Thymus (tissue), 14 donors: ENCODE results near the gene CCL26. TPM values are rescaled to one million over a fixed set of nuclear protein-coding genes. Genes with fewer than 3 reads are reported as not detected.

Experiments
- DNase-seq, 9 donors: peaks; one replicate each; pipeline ENCODE4 v3.0.0-alpha.2; 2013; ENCODE audit warnings: low spot score in 9 of 9, low read depth in 6 of 9, missing footprints in 1 of 9
- H3K27ac ChIP-seq, 2 donors: one replicate each; pipeline ENCODE4 v1.5.1; 2013; ENCODE audit warnings: control low read depth in 1 of 2, low read depth in 1 of 2, low read length in 1 of 2, mild to moderate bottlenecking in 1 of 2, moderate library complexity in 1 of 2
- H3K27me3 ChIP-seq, 2 donors: one replicate each; pipeline ENCODE4 v1.5.1; 2013; ENCODE audit warnings: low read length in 1 of 2; ENCODE audit not compliant: control insufficient read depth in 2 of 2, insufficient read depth in 1 of 2
- H3K36me3 ChIP-seq, 2 donors: one replicate each; pipeline ENCODE4 v1.5.1; 2013; ENCODE audit warnings: low read length in 1 of 2, mild to moderate bottlenecking in 1 of 2, moderate library complexity in 1 of 2; ENCODE audit not compliant: control insufficient read depth in 2 of 2, insufficient read depth in 2 of 2
- H3K4me1 ChIP-seq, 2 donors: one replicate each; pipeline ENCODE4 v1.5.1; 2013; ENCODE audit warnings: low read length in 2 of 2; ENCODE audit not compliant: control insufficient read depth in 2 of 2, insufficient read depth in 2 of 2
- H3K4me3 ChIP-seq, 2 donors: one replicate each; pipeline ENCODE4 v1.5.1; 2013; ENCODE audit warnings: low read length in 2 of 2, control low read depth in 1 of 2, mild to moderate bottlenecking in 1 of 2
- H3K9me3 ChIP-seq, 2 donors: one replicate each; pipeline ENCODE4 v1.5.1; 2013; ENCODE audit warnings: low read length in 1 of 2, mild to moderate bottlenecking in 1 of 2; ENCODE audit not compliant: control insufficient read depth in 2 of 2, insufficient read depth in 1 of 2
- WGBS: extraction: QIAGEN DNeasy Blood & Tissue Kit; methylation state at CpG from one replicate; pipeline ENCODE4 v1.1.7; 2013; 5-methylcytosine and 5-hydroxymethylcytosine counted together
- long read RNA-seq, 10 donors: transcript quantifications; one replicate each; lab custom pipeline, GENCODE V29; 2026
- polyA plus RNA-seq: library from polyadenylated mRNA; stranded (reverse); fragments of 200-250 nt; gene quantifications from one replicate; pipeline ENCODE4 v1.2.3, GENCODE V29; 2013
- total RNA-seq: library from RNA; stranded (reverse); fragments of 120-200 nt; gene quantifications from one replicate; pipeline ENCODE4 v1.2.4, GENCODE V29; 2013
- donor health status: healthy.

Gene CCL26
- 0.14 TPM for total RNA-seq
- 3.1 TPM for polyA plus RNA-seq
- long read RNA-seq, donor 1 = 0 reads
- long read RNA-seq, donor 2 = 0 reads
- long read RNA-seq, donor 3 = 0 reads
- long read RNA-seq, donor 4 = 0 reads
- long read RNA-seq, donor 5 = 0 reads
- long read RNA-seq, donor 6 = 0 reads
- long read RNA-seq, donor 7 = 0 reads
- long read RNA-seq, donor 8 = 0 reads
- long read RNA-seq, donor 9 = 0 reads
- long read RNA-seq, donor 10 = 0 reads

GRCh38 chr7:75772081-75773077 lies at the start of gene CCL26:
Gene CCL26, minus strand, starts transcription at chr7:75772211. Its CDS starts 35 bp downstream, at chr7:75772176.
- H3K9me3 ChIP-seq = no peaks in the 10 kb centered on the region
- no peaks in the 10 kb centered on the region for H3K27me3 ChIP-seq
- no peak within 1 kb of the TSS for H3K4me3 ChIP-seq
- H3K4me1 ChIP-seq = no peaks in the 10 kb centered on the region
- H3K27ac ChIP-seq = no peak within 1 kb of the TSS
- no peaks in the 10 kb centered on the region for H3K36me3 ChIP-seq
- no peak for DNase-seq
- 84% methylated on average over 9 of the region's 9 CpGs for WGBS

GRCh38 chr7:75820688-75821087 lies 48.7 kb upstream of the CCL26 start:
- 95% methylated on average over 1 of the region's 1 CpG for WGBS
- no peaks in the 10 kb centered on the region for H3K36me3 ChIP-seq
- no peaks in the 10 kb centered on the region for H3K4me1 ChIP-seq
- no peak for DNase-seq
- no peaks in the 10 kb centered on the region for H3K9me3 ChIP-seq
- H3K27ac ChIP-seq = no peak overlapping the region
- H3K4me3 ChIP-seq = no peak overlapping the region
- no peaks in the 10 kb centered on the region for H3K27me3 ChIP-seq

- Histone ChIP-seq H3K36me3 (no peaks in the 10 kb centered on the region), H3K4me1 (no peaks in the 10 kb centered on the region), H3K4me3 (no peak overlapping the region), H3K27me3 (peaks cover 0 to 4% of the 10 kb centered on the region in 2 donors), H3K27ac (no peak overlapping the region), H3K9me3 (no peaks in the 10 kb centered on the region)
- 88% methylated on average over 2 of the region's 2 CpGs for WGBS
- no peak for DNase-seq
These were observed 47.7 kb upstream of the CCL26 start for GRCh38 chr7:75819711-75820110.

GRCh38 chr7:75818472-75818871 lies 46.5 kb upstream of the CCL26 start:
- Histone ChIP-seq H3K27me3 (peaks cover 0 to 10% of the 10 kb centered on the region in 2 donors), H3K9me3 (no peaks in the 10 kb centered on the region), H3K36me3 (no peaks in the 10 kb centered on the region), H3K4me3 (no peak overlapping the region), H3K27ac (no peak overlapping the region), H3K4me1 (no peaks in the 10 kb centered on the region)
- 75% methylated on average over 5 of the region's 5 CpGs for WGBS
- DNase-seq = no peak

GRCh38 chr7:75817116-75817515 lies 45.1 kb upstream of the CCL26 start:
- no peaks in the 10 kb centered on the region for H3K36me3 ChIP-seq
- H3K27ac ChIP-seq = no peak overlapping the region
- no peak overlapping the region for H3K4me3 ChIP-seq
- peaks cover 0 to 10% of the 10 kb centered on the region in 2 donors for H3K27me3 ChIP-seq
- no peaks in the 10 kb centered on the region for H3K4me1 ChIP-seq
- H3K9me3 ChIP-seq = no peaks in the 10 kb centered on the region
- DNase-seq = no peak
- WGBS = 81% methylated on average over 6 of the region's 6 CpGs

GRCh38 chr7:75815418-75816064 lies 43.5 kb upstream of the CCL26 start:
- Histone ChIP-seq H3K27ac (no peak overlapping the region), H3K9me3 (no peaks in the 10 kb centered on the region), H3K4me3 (no peak overlapping the region), H3K27me3 (peaks cover 0 to 10% of the 10 kb centered on the region in 2 donors), H3K4me1 (no peaks in the 10 kb centered on the region), H3K36me3 (no peaks in the 10 kb centered on the region)
- DNase-seq = no peak
- 83% methylated on average over 10 of the region's 10 CpGs for WGBS

- DNase-seq = no peak
- WGBS = 94% methylated on average over 13 of the region's 13 CpGs
- Histone ChIP-seq H3K27me3 (peaks cover 0 to 10% of the 10 kb centered on the region in 2 donors), H3K4me1 (no peaks in the 10 kb centered on the region), H3K9me3 (no peaks in the 10 kb centered on the region), H3K36me3 (no peaks in the 10 kb centered on the region), H3K27ac (no peak overlapping the region), H3K4me3 (no peak overlapping the region)
These were observed 42.5 kb upstream of the CCL26 start for GRCh38 chr7:75814407-75814947.

GRCh38 chr7:75813781-75814236 lies 41.8 kb upstream of the CCL26 start, which contains the start of gene CCL24:
Gene CCL24, minus strand, starts transcription at chr7:75813806. Its CDS starts 91 bp downstream, at chr7:75813715.
- Histone ChIP-seq H3K4me3 (no peak within 1 kb of the TSS), H3K27ac (no peak within 1 kb of the TSS), H3K27me3 (peaks cover 0 to 10% of the 10 kb centered on the region in 2 donors), H3K9me3 (no peaks in the 10 kb centered on the region), H3K4me1 (no peaks in the 10 kb centered on the region), H3K36me3 (no peaks in the 10 kb centered on the region)
- 11% methylated on average over 7 of the region's 7 CpGs for WGBS
- no peak for DNase-seq
